GM13976 (cell line): Measurements from ENCODE around the gene EPB41L4A.

ENCODE experiments used
- DNase-seq: peaks from one replicate; pipeline ENCODE4 v3.0.0; 2012; ENCODE audit warnings: low spot score
- in situ Hi-C: fragments of 300-500 bp; cut with MboI; formaldehyde crosslinking; loops from one replicate; pipeline ENCODE4 v1.12.0; 2022; ENCODE audit warnings: low sequenced_read_pairs, mixed read lengths, inconsistent platforms; ENCODE audit not compliant: unreplicated experiment
- TF ChIP-seq, protein P1 (sequence below): IDR thresholded peaks from 2 replicates; pipeline ENCODE4 v1.5.1; 2012; ENCODE audit warnings: borderline replicate concordance, mild to moderate bottlenecking; ENCODE audit not compliant: insufficient read depth; ENCODE audit errors: extremely low read depth, missing control alignments, control extremely low read depth

EPB41L4A gene

DNA sequence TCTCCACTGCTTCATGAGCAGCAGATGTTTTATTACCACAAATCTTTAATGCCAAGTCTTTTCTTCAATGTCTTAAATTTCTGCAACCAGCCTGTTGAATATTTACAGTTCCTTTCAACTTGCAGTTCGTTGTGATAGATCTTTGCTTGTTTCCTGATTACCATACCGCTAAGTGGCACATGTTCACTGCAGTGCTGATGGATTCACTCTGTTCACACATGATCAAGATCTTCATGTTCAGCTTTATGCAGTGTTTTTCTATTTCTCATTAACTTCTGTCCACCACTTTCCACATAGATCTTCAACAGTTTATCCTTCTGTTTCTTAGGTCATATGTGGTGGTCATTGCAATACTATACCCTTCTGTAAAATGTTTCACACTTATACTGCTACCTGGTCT lies 280.6 kb downstream of the EPB41L4A start:
- TF ChIP-seq, protein P1, sequence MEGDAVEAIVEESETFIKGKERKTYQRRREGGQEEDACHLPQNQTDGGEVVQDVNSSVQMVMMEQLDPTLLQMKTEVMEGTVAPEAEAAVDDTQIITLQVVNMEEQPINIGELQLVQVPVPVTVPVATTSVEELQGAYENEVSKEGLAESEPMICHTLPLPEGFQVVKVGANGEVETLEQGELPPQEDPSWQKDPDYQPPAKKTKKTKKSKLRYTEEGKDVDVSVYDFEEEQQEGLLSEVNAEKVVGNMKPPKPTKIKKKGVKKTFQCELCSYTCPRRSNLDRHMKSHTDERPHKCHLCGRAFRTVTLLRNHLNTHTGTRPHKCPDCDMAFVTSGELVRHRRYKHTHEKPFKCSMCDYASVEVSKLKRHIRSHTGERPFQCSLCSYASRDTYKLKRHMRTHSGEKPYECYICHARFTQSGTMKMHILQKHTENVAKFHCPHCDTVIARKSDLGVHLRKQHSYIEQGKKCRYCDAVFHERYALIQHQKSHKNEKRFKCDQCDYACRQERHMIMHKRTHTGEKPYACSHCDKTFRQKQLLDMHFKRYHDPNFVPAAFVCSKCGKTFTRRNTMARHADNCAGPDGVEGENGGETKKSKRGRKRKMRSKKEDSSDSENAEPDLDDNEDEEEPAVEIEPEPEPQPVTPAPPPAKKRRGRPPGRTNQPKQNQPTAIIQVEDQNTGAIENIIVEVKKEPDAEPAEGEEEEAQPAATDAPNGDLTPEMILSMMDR: no peak
- no peak for DNase-seq
- in situ Hi-C loops: loop anchor here (25.0 kb wide), 2 partner anchors 976 to 1376 kb away; no protein-coding TSS in a partner anchor

DNA sequence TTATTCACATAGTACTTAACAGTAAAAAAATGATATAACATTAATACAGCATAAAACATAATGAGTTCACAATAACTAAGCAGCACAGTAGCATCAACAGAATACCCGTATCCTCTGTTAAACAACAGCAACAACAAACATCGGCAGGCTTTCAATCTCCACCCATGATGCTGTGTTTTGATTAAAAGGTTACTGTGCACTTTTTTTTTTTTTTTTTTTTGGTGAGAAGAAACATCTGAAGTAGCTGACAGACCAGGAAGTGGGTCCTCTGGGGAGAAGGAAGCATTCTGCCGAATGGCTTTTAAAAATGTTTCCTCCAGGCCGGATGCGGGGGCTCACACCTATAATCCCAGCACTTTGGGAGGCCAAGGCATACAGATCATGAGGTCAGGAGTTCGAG lies 282.3 kb downstream of the EPB41L4A start:
- no peak for DNase-seq
- TF ChIP-seq, protein P1: no peak
- in situ Hi-C loops: loop anchor here (25.0 kb wide), 2 partner anchors 974 to 1374 kb away; no protein-coding TSS in a partner anchor

DNA sequence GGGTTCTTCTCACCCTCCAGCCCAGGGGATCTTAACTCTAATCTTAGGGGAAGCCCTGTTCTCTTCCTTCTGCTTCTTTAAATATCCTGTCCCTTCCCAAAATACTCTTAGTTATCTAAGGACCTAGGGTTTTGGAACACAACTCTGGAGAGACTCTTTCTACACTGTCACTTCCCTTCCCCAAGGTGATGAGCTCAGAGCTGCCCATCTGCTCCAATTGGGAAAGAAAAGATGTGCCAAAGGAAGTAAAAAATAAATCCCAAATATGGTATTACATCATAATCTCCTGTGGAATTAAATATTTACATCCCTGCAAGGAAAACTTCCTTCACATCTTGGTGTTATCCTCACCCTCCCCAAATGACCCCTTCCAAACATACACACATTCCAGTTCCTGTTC lies 291.2 kb downstream of the EPB41L4A start:
- TF ChIP-seq, protein P1: no peak
- in situ Hi-C loops: loop anchor here (25.0 kb wide), 2 partner anchors 966 to 1366 kb away; no protein-coding TSS in a partner anchor
- no peak for DNase-seq

DNA sequence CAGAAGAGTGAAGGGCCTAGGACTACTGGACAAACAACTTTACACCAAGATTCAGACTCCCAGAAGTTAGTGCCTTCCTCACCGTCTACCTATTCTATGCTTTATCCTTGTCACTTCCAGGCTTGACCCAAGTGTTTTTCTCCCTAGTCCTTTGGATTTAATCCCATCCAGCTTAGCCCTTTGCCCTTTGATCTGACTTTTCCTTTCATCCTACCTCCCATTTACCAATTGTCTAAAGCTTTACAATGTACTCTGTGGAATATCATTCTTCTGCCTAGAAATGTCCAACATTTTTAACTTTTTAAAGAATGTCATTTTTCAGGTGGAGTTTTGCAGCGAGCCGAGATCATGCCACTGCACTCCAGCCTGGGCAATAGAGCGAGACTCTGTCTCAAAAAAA lies 292.1 kb downstream of the EPB41L4A start:
- in situ Hi-C loops: loop anchor here (25.0 kb wide), 2 partner anchors 965 to 1365 kb away; no protein-coding TSS in a partner anchor
- TF ChIP-seq, protein P1: no peak
- DNase-seq: no peak

DNA sequence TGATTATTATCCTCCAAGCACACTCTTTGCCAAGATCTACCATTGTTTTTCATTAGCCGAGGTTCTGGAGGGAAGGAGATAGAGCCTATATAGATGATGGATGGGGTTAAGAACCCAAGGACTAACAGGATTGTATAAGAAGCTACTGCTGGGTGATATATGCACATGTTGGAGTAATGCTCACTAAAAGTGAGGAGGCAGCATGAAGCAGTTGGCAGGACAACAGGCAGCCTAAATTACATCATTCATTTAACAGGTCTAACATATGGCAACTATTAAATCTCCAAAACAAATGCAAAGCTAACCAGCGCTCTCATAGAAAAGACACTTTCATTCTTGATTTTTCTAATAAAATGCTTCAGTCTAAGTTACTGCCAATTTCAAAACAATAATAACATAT lies 293.2 kb downstream of the EPB41L4A start:
- TF ChIP-seq, protein P1: no peak
- DNase-seq: no peak
- in situ Hi-C loops: loop anchor here (25.0 kb wide), 2 partner anchors 964 to 1364 kb away; no protein-coding TSS in a partner anchor

DNA sequence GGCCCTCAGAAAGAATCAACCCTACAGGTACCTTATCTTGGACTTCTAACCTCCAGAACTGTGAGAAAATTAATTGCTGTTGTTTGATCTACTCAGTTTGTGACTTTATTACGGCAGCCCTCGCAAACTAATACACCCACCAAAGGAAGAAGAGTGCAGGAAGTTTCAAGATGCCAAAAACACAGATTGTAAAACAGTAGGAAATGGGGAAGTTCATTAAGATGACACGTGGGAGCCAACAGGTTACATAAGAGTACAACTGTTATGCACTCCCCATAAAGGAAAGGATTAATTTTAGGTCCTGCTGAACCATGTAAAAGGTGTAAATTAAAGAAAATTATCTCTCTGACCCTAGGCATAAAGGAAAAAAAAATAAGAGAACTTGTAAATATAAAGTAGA lies 294.3 kb downstream of the EPB41L4A start:
- in situ Hi-C loops: loop anchor here (25.0 kb wide), 2 partner anchors 962 to 1362 kb away; no protein-coding TSS in a partner anchor
- no peak for DNase-seq
- TF ChIP-seq, protein P1: no peak
